ENCODE results near the gene USP10. TPM values are rescaled to one million over a fixed set of nuclear protein-coding genes. Genes with fewer than 3 reads are reported as not detected.
A peak's percentile ranks its signal among the peaks of the same experiment; 100 is the strongest.

The USP10 gene
- total RNA-seq, 4 donors from 2014 or later, result 31.7 to 56.1 (median 43.2) TPM

- peak overlapping the region in 3 of 4 donors; percentile 10 to 45 (median 22) for H3K27ac ChIP-seq
- TF ChIP-seq CTCF (IDR thresholded peaks at IDR 0.05), result no peak
- TF ChIP-seq EP300 (IDR thresholded peaks at IDR 0.05), result no peak
- no peak for TF ChIP-seq POLR2A (IDR thresholded peaks at IDR 0.05)
- no peak overlapping the region for H3K4me3 ChIP-seq
- 51 to 52% methylated on average over 17 of the region's 17 CpGs for WGBS, 2 donors
- peaks cover 0 to 13% (median 0%) of the 10 kb centered on the region in 3 donors for H3K36me3 ChIP-seq
- H3K27me3 ChIP-seq, result no peaks in the 10 kb centered on the region
- peaks cover 0 to 51% (median 11%) of the 10 kb centered on the region in 4 donors for H3K4me1 ChIP-seq
- H3K9me3 ChIP-seq, result no peaks in the 10 kb centered on the region
- no peak for DNase-seq (ENCODE audit: low spot score in 2 of 2)
These were observed 55.3 kb downstream of the USP10 start for GRCh38 chr16:84754956-84755672.

GRCh38 chr16:84756830-84757229, 57.0 kb downstream of the USP10 start:
- Histone ChIP-seq H3K9me3 (no peaks in the 10 kb centered on the region), H3K4me1 (peaks cover 0 to 37% (median 10%) of the 10 kb centered on the region in 4 donors), H3K4me3 (no peak overlapping the region), H3K27me3 (no peaks in the 10 kb centered on the region), H3K27ac (no peak overlapping the region), H3K36me3 (peaks cover 0 to 31% (median 2%) of the 10 kb centered on the region in 3 donors)
- WGBS, 2 donors, result 46 to 48% methylated on average over 2 of the region's 2 CpGs
- no peak for TF ChIP-seq CTCF (IDR thresholded peaks at IDR 0.05)
- TF ChIP-seq EP300 (IDR thresholded peaks at IDR 0.05), result no peak
- no peak for TF ChIP-seq POLR2A (IDR thresholded peaks at IDR 0.05)
- DNase-seq (ENCODE audit: low spot score in 2 of 2), result no peak

- no peaks in the 10 kb centered on the region for H3K9me3 ChIP-seq
These were observed 58.8 kb downstream of the USP10 start for GRCh38 chr16:84758627-84759026.

GRCh38 chr16:84759061-84759460, 59.3 kb downstream of the USP10 start:
- peaks cover 0 to 27% (median 8%) of the 10 kb centered on the region in 4 donors for H3K4me1 ChIP-seq
- no peaks in the 10 kb centered on the region for H3K27me3 ChIP-seq
- DNase-seq (ENCODE audit: low spot score in 2 of 2), result no peak
- peaks cover 1 to 51% (median 2%) of the 10 kb centered on the region in 3 donors for H3K36me3 ChIP-seq
- no peak for TF ChIP-seq CTCF (IDR thresholded peaks at IDR 0.05)
- no peak for TF ChIP-seq EP300 (IDR thresholded peaks at IDR 0.05)
- no peak for TF ChIP-seq POLR2A (IDR thresholded peaks at IDR 0.05)
- H3K27ac ChIP-seq, result no peak overlapping the region
- 71 to 75% methylated on average over 8 of the region's 8 CpGs for WGBS, 2 donors
- H3K9me3 ChIP-seq, result no peaks in the 10 kb centered on the region
- no peak overlapping the region for H3K4me3 ChIP-seq

More at GRCh38 chr16:84758627-84759026, 58.8 kb downstream of the USP10 start:
- WGBS, 2 donors, result 74 to 75% methylated on average over 7 of the region's 7 CpGs
- Histone ChIP-seq H3K27ac (no peak overlapping the region), H3K36me3 (peaks cover 0 to 47% (median 2%) of the 10 kb centered on the region in 3 donors), H3K4me1 (peaks cover 0 to 31% (median 10%) of the 10 kb centered on the region in 4 donors), H3K27me3 (no peaks in the 10 kb centered on the region), H3K4me3 (no peak overlapping the region)
- DNase-seq (ENCODE audit: low spot score in 2 of 2), result no peak
- TF ChIP-seq POLR2A (IDR thresholded peaks at IDR 0.05) (no peak), EP300 (IDR thresholded peaks at IDR 0.05) (no peak), CTCF (IDR thresholded peaks at IDR 0.05) (no peak)

- DNase-seq (ENCODE audit: low spot score in 2 of 2), result no peak
- Histone ChIP-seq H3K4me1 (peaks cover 0 to 18% (median 5%) of the 10 kb centered on the region in 4 donors), H3K4me3 (no peak overlapping the region), H3K36me3 (peaks cover 2 to 59% (median 8%) of the 10 kb centered on the region in 3 donors), H3K27ac (no peak overlapping the region), H3K27me3 (no peaks in the 10 kb centered on the region), H3K9me3 (no peaks in the 10 kb centered on the region)
- no peak for TF ChIP-seq EP300 (IDR thresholded peaks at IDR 0.05)
- TF ChIP-seq CTCF (IDR thresholded peaks at IDR 0.05), result no peak
- TF ChIP-seq POLR2A (IDR thresholded peaks at IDR 0.05), result no peak
- WGBS, 2 donors, result 88 to 94% methylated on average over 3 of the region's 3 CpGs
These were observed 60.1 kb downstream of the USP10 start for GRCh38 chr16:84759906-84760305.

Measured in tibial nerve (tissue), 4 donors.